Osteoblast (primary cell): Measurements from ENCODE around the gene ZBTB8A. TPM values are rescaled to one million over a fixed set of nuclear protein-coding genes. Genes with fewer than 3 reads are reported as not detected.
A peak's percentile ranks its signal among the peaks of the same experiment; 100 is the strongest.

ENCODE experiments used
- DNase-seq: peaks from one replicate; pipeline ENCODE4 v3.0.0; 2011; ENCODE audit warnings: low spot score, mixed read lengths; ENCODE audit not compliant: insufficient read length; ENCODE audit errors: missing footprints
- H2AFZ ChIP-seq: 2 replicates; pipeline ENCODE4 v1.6.0; 2011; ENCODE audit warnings: mild to moderate bottlenecking, low read length
- H3K27ac ChIP-seq: 2 replicates; pipeline ENCODE4 v1.5.1; 2011; ENCODE audit warnings: mild to moderate bottlenecking, low read depth, low read length, moderate library complexity
- H3K27me3 ChIP-seq: 2 replicates; pipeline ENCODE4 v1.6.0; 2012; ENCODE audit warnings: mild to moderate bottlenecking, control low read depth, inconsistent platforms, low read length, moderate library complexity; ENCODE audit not compliant: insufficient read depth
- H3K36me3 ChIP-seq: 2 replicates; pipeline ENCODE4 v1.5.1; 2011; ENCODE audit warnings: mild to moderate bottlenecking, low read length, control low read depth, moderate library complexity; ENCODE audit not compliant: insufficient read depth
- H3K4me1 ChIP-seq: 2 replicates; pipeline ENCODE4 v1.5.1; 2011; ENCODE audit warnings: mild to moderate bottlenecking, low read length, control low read depth, moderate library complexity; ENCODE audit not compliant: insufficient read depth
- H3K4me2 ChIP-seq: 2 replicates; pipeline ENCODE4 v1.6.0; 2011; ENCODE audit warnings: mild to moderate bottlenecking, low read length; ENCODE audit not compliant: insufficient read depth
- H3K4me3 ChIP-seq: fragments of 200-600 bp; sonication (generic); 3 replicates; pipeline ENCODE4 v1.5.1; 2012; ENCODE audit warnings: mild to moderate bottlenecking, low read length, inconsistent platforms; ENCODE audit not compliant: insufficient read depth
- H3K79me2 ChIP-seq: 2 replicates; pipeline ENCODE4 v1.6.0; 2012; ENCODE audit warnings: mild to moderate bottlenecking, low read length, control low read depth, inconsistent platforms; ENCODE audit not compliant: insufficient read depth
- H3K9me3 ChIP-seq: 2 replicates; pipeline ENCODE4 v1.5.1; 2011; ENCODE audit warnings: low read depth, low read length, control low read depth
- H4K20me1 ChIP-seq: 2 replicates; pipeline ENCODE4 v1.6.0; 2012; ENCODE audit warnings: mild to moderate bottlenecking, low read length, control low read depth; ENCODE audit not compliant: insufficient read depth
- CTCF ChIP-seq: IDR thresholded peaks from 2 replicates; pipeline ENCODE4 v1.5.1; 2011; ENCODE audit warnings: mild to moderate bottlenecking, low read depth, low read length, moderate library complexity; ENCODE audit errors: extremely low read depth
- total RNA-seq: library from RNA; depleted of rRNA; stranded (reverse); fragments of >200 nt; gene quantifications from 2 replicates; pipeline ENCODE4 v1.2.3, GENCODE V29; 2012

The ZBTB8A gene
- 9.8 and 10.6 TPM in 2 replicates for total RNA-seq

- peak; percentile 96 for DNase-seq
- Histone ChIP-seq H3K36me3 (no peaks in the 10 kb centered on the region), H3K4me3 (peak within 1 kb of the TSS; percentile 79), H3K4me1 (peaks cover 7% of the 10 kb centered on the region), H3K4me2 (peak within 1 kb of the TSS; percentile 97), H3K27me3 (peaks cover 2% of the 10 kb centered on the region), H3K9me3 (no peaks in the 10 kb centered on the region), H3K27ac (peak within 1 kb of the TSS; percentile 58), H4K20me1 (peaks cover 2% of the 10 kb centered on the region), H2AFZ (peak within 1 kb of the TSS; percentile 99), H3K79me2 (peaks cover 15% of the 10 kb centered on the region)
- TF ChIP-seq CTCF, result no peak
Observed at GRCh38 chr1:32538887-32539583, at the start of gene ZBTB8A. Gene ZBTB8A, plus strand, starts transcription at chr1:32539427. Its CDS starts 53,505 bp downstream, at chr1:32592932.

- no peak overlapping the region for H3K4me2 ChIP-seq
- H3K9me3 ChIP-seq, result no peaks in the 10 kb centered on the region
- no peaks in the 10 kb centered on the region for H3K27me3 ChIP-seq
- peaks cover 17% of the 10 kb centered on the region for H3K4me1 ChIP-seq
- DNase-seq, result no peak
- no peaks in the 10 kb centered on the region for H3K79me2 ChIP-seq
- no peak overlapping the region for H2AFZ ChIP-seq
- no peak for TF ChIP-seq CTCF
- no peak overlapping the region for H3K27ac ChIP-seq
- H3K36me3 ChIP-seq, result no peaks in the 10 kb centered on the region
- H3K4me3 ChIP-seq, result no peak overlapping the region
- H4K20me1 ChIP-seq, result no peaks in the 10 kb centered on the region
Observed at GRCh38 chr1:32489774-32490454, 49.3 kb upstream of the ZBTB8A start.

GRCh38 chr1:32491386-32491785 lies 47.8 kb upstream of the ZBTB8A start:
- no peak for DNase-seq
- no peak for TF ChIP-seq CTCF

GRCh38 chr1:32494196-32494595 lies 45.0 kb upstream of the ZBTB8A start:
- H4K20me1 ChIP-seq, result no peaks in the 10 kb centered on the region
- no peaks in the 10 kb centered on the region for H3K27me3 ChIP-seq
- H3K4me1 ChIP-seq, result peaks cover 10% of the 10 kb centered on the region
- no peak overlapping the region for H3K27ac ChIP-seq
- peak overlapping the region; percentile 23 for H2AFZ ChIP-seq
- H3K9me3 ChIP-seq, result no peaks in the 10 kb centered on the region
- no peak overlapping the region for H3K4me3 ChIP-seq
- H3K36me3 ChIP-seq, result no peaks in the 10 kb centered on the region
- no peaks in the 10 kb centered on the region for H3K79me2 ChIP-seq
- DNase-seq, result no peak
- no peak for TF ChIP-seq CTCF
- H3K4me2 ChIP-seq, result no peak overlapping the region

More at GRCh38 chr1:32491386-32491785, 47.8 kb upstream of the ZBTB8A start:
- H2AFZ ChIP-seq, result no peak overlapping the region
- H3K27ac ChIP-seq, result no peak overlapping the region
- H3K27me3 ChIP-seq, result no peaks in the 10 kb centered on the region
- peaks cover 10% of the 10 kb centered on the region for H3K4me1 ChIP-seq
- no peaks in the 10 kb centered on the region for H4K20me1 ChIP-seq
- H3K9me3 ChIP-seq, result no peaks in the 10 kb centered on the region
- H3K4me3 ChIP-seq, result no peak overlapping the region
- no peak overlapping the region for H3K4me2 ChIP-seq
- H3K36me3 ChIP-seq, result no peaks in the 10 kb centered on the region
- H3K79me2 ChIP-seq, result no peaks in the 10 kb centered on the region
